Measurements from ENCODE around the gene SLC2A13.

DNA sequence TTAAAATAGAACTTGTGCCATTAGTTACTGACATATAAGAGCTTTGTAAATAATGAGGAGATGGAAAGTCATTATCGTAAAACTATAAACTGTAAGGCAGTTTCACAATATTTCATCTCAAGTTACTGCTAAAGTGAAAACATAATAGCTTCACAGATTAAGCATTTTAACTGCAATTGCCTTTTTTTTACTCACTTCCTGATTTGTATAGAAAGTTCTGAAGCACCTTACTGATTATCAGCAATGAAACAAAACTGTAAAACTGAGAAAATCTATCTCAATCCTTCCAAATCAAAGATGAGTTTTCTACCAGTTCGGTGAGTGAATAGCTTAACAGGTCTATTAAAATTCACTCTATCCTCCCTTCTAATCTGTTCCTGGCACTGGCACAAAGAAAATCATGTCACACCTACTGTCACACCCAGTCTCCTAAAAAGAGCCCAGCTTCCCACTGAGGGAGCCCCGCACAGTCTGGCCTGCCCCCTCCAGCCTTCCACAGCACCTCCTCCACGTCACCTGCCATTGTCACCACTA is 324.9 kb downstream of the SLC2A13 start:
- TF ChIP-seq POLR2AphosphoS5 (IDR thresholded peaks at IDR 0.05; ENCODE audit: borderline replicate concordance, low read depth, low read length) (no peak; the same call in 1 of the 2 replicates), EZH2 (IDR thresholded peaks at IDR 0.05) (no peak)

Measured in SK-N-MC (cell line).